ENCODE results near the gene SUV39H2. TPM values are rescaled to one million over a fixed set of nuclear protein-coding genes. Genes with fewer than 3 reads are reported as not detected.
A peak's percentile ranks its signal among the peaks of the same experiment; 100 is the strongest.

Gene SUV39H2
- total RNA-seq, 1 donor from 2014 or later, result 39.7 TPM

DNA sequence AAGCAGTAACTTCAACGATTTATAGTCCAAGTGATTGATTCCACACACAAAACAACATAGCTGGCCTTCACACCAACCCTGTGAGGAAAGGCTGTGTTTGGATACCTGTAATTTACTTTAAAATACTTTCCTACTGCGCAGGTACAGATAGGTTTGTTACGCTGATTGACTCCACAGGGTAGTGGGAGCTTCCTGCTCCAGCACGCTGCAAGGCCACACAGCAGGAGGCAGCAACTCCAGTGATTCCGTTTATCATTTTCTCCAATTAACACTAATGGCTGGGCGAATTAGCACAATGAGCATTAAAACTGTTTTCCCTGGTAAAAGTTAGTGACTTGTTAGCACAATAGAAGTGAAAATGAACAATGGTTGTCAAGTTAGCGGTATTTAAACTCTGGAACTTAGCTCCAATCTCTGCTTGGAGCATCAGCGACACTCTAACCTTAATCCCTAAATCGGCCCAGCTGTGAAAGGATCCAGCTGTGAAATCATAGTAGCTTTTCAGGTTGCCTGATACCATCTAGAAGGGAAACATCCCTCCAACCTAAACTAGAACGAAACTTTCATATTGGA, 74.3 kb downstream of the SUV39H2 start:
- Mint-ChIP-seq H3K27ac (peak overlapping the region; percentile 93), H3K36me3 (peaks cover 3% of the 10 kb centered on the region), H3K4me1 (ENCODE audit: unreplicated experiment) (peaks cover 19% of the 10 kb centered on the region), H3K9me3 (no peaks in the 10 kb centered on the region), H3K4me3 (peak overlapping the region; percentile 89), H3K27me3 (no peaks in the 10 kb centered on the region)
- no peak for DNase-seq (ENCODE audit: extremely low spot score, unreplicated experiment)
- TF ChIP-seq, protein P1, sequence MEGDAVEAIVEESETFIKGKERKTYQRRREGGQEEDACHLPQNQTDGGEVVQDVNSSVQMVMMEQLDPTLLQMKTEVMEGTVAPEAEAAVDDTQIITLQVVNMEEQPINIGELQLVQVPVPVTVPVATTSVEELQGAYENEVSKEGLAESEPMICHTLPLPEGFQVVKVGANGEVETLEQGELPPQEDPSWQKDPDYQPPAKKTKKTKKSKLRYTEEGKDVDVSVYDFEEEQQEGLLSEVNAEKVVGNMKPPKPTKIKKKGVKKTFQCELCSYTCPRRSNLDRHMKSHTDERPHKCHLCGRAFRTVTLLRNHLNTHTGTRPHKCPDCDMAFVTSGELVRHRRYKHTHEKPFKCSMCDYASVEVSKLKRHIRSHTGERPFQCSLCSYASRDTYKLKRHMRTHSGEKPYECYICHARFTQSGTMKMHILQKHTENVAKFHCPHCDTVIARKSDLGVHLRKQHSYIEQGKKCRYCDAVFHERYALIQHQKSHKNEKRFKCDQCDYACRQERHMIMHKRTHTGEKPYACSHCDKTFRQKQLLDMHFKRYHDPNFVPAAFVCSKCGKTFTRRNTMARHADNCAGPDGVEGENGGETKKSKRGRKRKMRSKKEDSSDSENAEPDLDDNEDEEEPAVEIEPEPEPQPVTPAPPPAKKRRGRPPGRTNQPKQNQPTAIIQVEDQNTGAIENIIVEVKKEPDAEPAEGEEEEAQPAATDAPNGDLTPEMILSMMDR (conservative IDR thresholded peaks at IDR 0.05), result no peak

- Mint-ChIP-seq H3K36me3 (peaks cover 3% of the 10 kb centered on the region), H3K4me3 (peak overlapping the region; percentile 89), H3K9me3 (no peaks in the 10 kb centered on the region), H3K27me3 (no peaks in the 10 kb centered on the region), H3K4me1 (ENCODE audit: unreplicated experiment) (peaks cover 19% of the 10 kb centered on the region), H3K27ac (peak overlapping the region; percentile 93)
- TF ChIP-seq, protein P1 (conservative IDR thresholded peaks at IDR 0.05), result no peak
- no peak for DNase-seq (ENCODE audit: extremely low spot score, unreplicated experiment)
These were observed 74.8 kb downstream of the SUV39H2 start for GRCh38 chr10:14953424-14954000.

Other genes starting within 250 kb of the SUV39H2 start
- gene FAM107B, start 104.0 kb upstream of the SUV39H2 start, total RNA-seq (ENCODE audit: low replicate concordance), result 46.7 and 50.9 TPM in 2 replicates
- gene CDNF, start 40.8 kb upstream of the SUV39H2 start, total RNA-seq (ENCODE audit: low replicate concordance), result 1.1 and 1.3 TPM in 2 replicates
- 10.6 and 17.3 TPM in 2 replicates for gene HSPA14, start 40.6 kb upstream of the SUV39H2 start, total RNA-seq (ENCODE audit: low replicate concordance)
- gene MSANTD7, start 40.6 kb upstream of the SUV39H2 start, total RNA-seq (ENCODE audit: low replicate concordance), result 15.3 and 18.1 TPM in 2 replicates
- 10.1 and 15.0 TPM in 2 replicates for gene DCLRE1C, start 75.2 kb downstream of the SUV39H2 start, total RNA-seq (ENCODE audit: low replicate concordance)
- gene MEIG1, start 80.5 kb downstream of the SUV39H2 start, total RNA-seq (ENCODE audit: low replicate concordance), result 2.8 TPM in 1 of 2 replicates, not detected in the other
- gene OLAH, start 165.1 kb downstream of the SUV39H2 start, total RNA-seq (ENCODE audit: low replicate concordance), result not detected in 2 replicates
- 0.76 and 4.3 TPM in 2 replicates for gene ACBD7, start 209.9 kb downstream of the SUV39H2 start, total RNA-seq (ENCODE audit: low replicate concordance)
- gene RPP38, start 218.5 kb downstream of the SUV39H2 start, total RNA-seq (ENCODE audit: low replicate concordance), result 18.1 and 23.2 TPM in 2 replicates